Measurements from ENCODE around the gene MRPL2.

Gene MRPL2

GRCh38 chr6:43093436-43094289 lies 34.4 kb upstream of the MRPL2 start:
- Histone ChIP-seq H3K9me3 (ENCODE audit: low read length) (no peaks in the 10 kb centered on the region), H3K36me3 (ENCODE audit: insufficient read depth, low read length) (no peaks in the 10 kb centered on the region), H4K20me1 (ENCODE audit: insufficient read depth, low read length) (no peaks in the 10 kb centered on the region), H3K27me3 (ENCODE audit: insufficient read depth, low read length) (no peaks in the 10 kb centered on the region), H3K9ac (ENCODE audit: low read length) (no peak overlapping the region), H3F3A (ENCODE audit: insufficient read depth, low read length) (no peaks in the 10 kb centered on the region), H3K27ac (ENCODE audit: low read depth, low read length, poor library complexity, severe bottlenecking) (no peak overlapping the region), H2AFZ (ENCODE audit: low read length) (no peak overlapping the region), H3K79me2 (ENCODE audit: insufficient read depth, low read length) (no peaks in the 10 kb centered on the region), H3K4me3 (ENCODE audit: low read depth, low read length, poor library complexity, severe bottlenecking) (no peak overlapping the region), H3K4me1 (ENCODE audit: insufficient read depth, low read length, severe bottlenecking) (peaks cover 7% of the 10 kb centered on the region), H3K4me2 (ENCODE audit: low read length) (no peak overlapping the region; the same call in 1 of the 2 replicates), H3K9me2 (ENCODE audit: low read depth, low read length) (no peaks in the 10 kb centered on the region)
- no peak for TF ChIP-seq CTCF (IDR thresholded peaks at IDR 0.05; ENCODE audit: low read length)

GRCh38 chr6:43092635-43093034 lies 33.4 kb upstream of the MRPL2 start:
- Histone ChIP-seq H3K27ac (ENCODE audit: low read depth, low read length, poor library complexity, severe bottlenecking) (no peak overlapping the region), H3K79me2 (ENCODE audit: insufficient read depth, low read length) (no peaks in the 10 kb centered on the region), H3K9me3 (ENCODE audit: low read length) (no peaks in the 10 kb centered on the region), H3K9me2 (ENCODE audit: low read depth, low read length) (no peaks in the 10 kb centered on the region), H2AFZ (ENCODE audit: low read length) (no peak overlapping the region), H4K20me1 (ENCODE audit: insufficient read depth, low read length) (no peaks in the 10 kb centered on the region), H3F3A (ENCODE audit: insufficient read depth, low read length) (no peaks in the 10 kb centered on the region), H3K9ac (ENCODE audit: low read length) (no peak overlapping the region), H3K4me3 (ENCODE audit: low read depth, low read length, poor library complexity, severe bottlenecking) (no peak overlapping the region), H3K36me3 (ENCODE audit: insufficient read depth, low read length) (no peaks in the 10 kb centered on the region), H3K4me1 (ENCODE audit: insufficient read depth, low read length, severe bottlenecking) (peaks cover 7% of the 10 kb centered on the region), H3K27me3 (ENCODE audit: insufficient read depth, low read length) (no peaks in the 10 kb centered on the region), H3K4me2 (ENCODE audit: low read length) (no peak overlapping the region)
- TF ChIP-seq EZH2 (IDR thresholded peaks at IDR 0.05; ENCODE audit: borderline replicate concordance, low read length) (no peak), CTCF (IDR thresholded peaks at IDR 0.05; ENCODE audit: low read length) (no peak)

- Histone ChIP-seq H3K4me3 (ENCODE audit: low read depth, low read length, poor library complexity, severe bottlenecking) (no peak overlapping the region), H4K20me1 (ENCODE audit: insufficient read depth, low read length) (no peaks in the 10 kb centered on the region), H3K9me2 (ENCODE audit: low read depth, low read length) (no peaks in the 10 kb centered on the region), H3K4me1 (ENCODE audit: insufficient read depth, low read length, severe bottlenecking) (peaks cover under 1% of the 10 kb centered on the region), H3K27me3 (ENCODE audit: insufficient read depth, low read length) (no peaks in the 10 kb centered on the region), H3F3A (ENCODE audit: insufficient read depth, low read length) (no peaks in the 10 kb centered on the region), H2AFZ (ENCODE audit: low read length) (no peak overlapping the region), H3K9ac (ENCODE audit: low read length) (no peak overlapping the region), H3K4me2 (ENCODE audit: low read length) (no peak overlapping the region), H3K36me3 (ENCODE audit: insufficient read depth, low read length) (no peaks in the 10 kb centered on the region), H3K27ac (ENCODE audit: low read depth, low read length, poor library complexity, severe bottlenecking) (no peak overlapping the region), H3K79me2 (ENCODE audit: insufficient read depth, low read length) (no peaks in the 10 kb centered on the region), H3K9me3 (ENCODE audit: low read length) (no peaks in the 10 kb centered on the region)
- TF ChIP-seq CTCF (IDR thresholded peaks at IDR 0.05; ENCODE audit: low read length) (no peak), EZH2 (IDR thresholded peaks at IDR 0.05; ENCODE audit: borderline replicate concordance, low read length) (no peak)
Observed at GRCh38 chr6:43091436-43091991, 32.3 kb upstream of the MRPL2 start.
